Activated B cell treated with CpG ODN at 0.5 μM for 24 hours (primary cell): Measurements from ENCODE around the gene GTF3C6. TPM values are rescaled to one million over a fixed set of nuclear protein-coding genes. Genes with fewer than 3 reads are reported as not detected.

Experiments
- ATAC-seq: fragments of 200-7000 bp; cut with Tn5 transposase; one replicate; pipeline ENCODE4 v1.10.0; 2021; ENCODE audit warnings: low read depth, mild to moderate bottlenecking, moderate library complexity
- CTCF ChIA-PET: fragments of 350-600 bp; sonication (Branson Sonifier 250); formaldehyde crosslinking; loops from one replicate; lab custom pipeline; 2021; ENCODE audit warnings: antibody characterized with exemption; lab: Charles Lee
- POLR2A ChIA-PET: fragments of 350-600 bp; sonication (Branson Sonifier 250); formaldehyde crosslinking; loops from one replicate; lab custom pipeline; 2021; ENCODE audit warnings: antibody characterized with exemption; lab: Charles Lee
- DNase-seq: peaks from one replicate; pipeline ENCODE4 v3.0.0; 2022
- H3K27ac Mint-ChIP-seq: one replicate; pipeline ENCODE4 v1.8.0; 2020; ENCODE audit warnings: mixed read lengths
- H3K27me3 Mint-ChIP-seq: one replicate; pipeline ENCODE4 v1.8.0; 2021; ENCODE audit warnings: mixed read lengths
- H3K36me3 Mint-ChIP-seq: one replicate; pipeline ENCODE4 v1.8.0; 2021; ENCODE audit warnings: low read depth, mixed read lengths
- H3K4me1 Mint-ChIP-seq: one replicate; pipeline ENCODE4 v1.8.0; 2021; ENCODE audit warnings: mixed read lengths
- H3K4me3 Mint-ChIP-seq: one replicate; pipeline ENCODE4 v1.8.0; 2020; ENCODE audit warnings: mild to moderate bottlenecking, mixed read lengths
- H3K9me3 Mint-ChIP-seq: one replicate; pipeline ENCODE4 v1.8.0; 2020; ENCODE audit warnings: mixed read lengths
- intact Hi-C: fragments of 100-400 bp; cut with micrococcal nuclease; formaldehyde crosslinking; loops from one replicate; pipeline ENCODE4 v1.15.1; 2024
- total RNA-seq: library from RNA; stranded (reverse); gene quantifications from 2 replicates; pipeline ENCODE4 v1.2.3, GENCODE V29; 2022
- TF ChIP-seq, protein P1 (sequence below): fragments of 200-600 bp; IDR thresholded peaks from one replicate; pipeline ENCODE4 v1.8.0; 2022; ENCODE audit warnings: antibody characterized with exemption, mild to moderate bottlenecking

GTF3C6 gene
- total RNA-seq, 1 donor from 2014 or later: 76.7 TPM

DNA sequence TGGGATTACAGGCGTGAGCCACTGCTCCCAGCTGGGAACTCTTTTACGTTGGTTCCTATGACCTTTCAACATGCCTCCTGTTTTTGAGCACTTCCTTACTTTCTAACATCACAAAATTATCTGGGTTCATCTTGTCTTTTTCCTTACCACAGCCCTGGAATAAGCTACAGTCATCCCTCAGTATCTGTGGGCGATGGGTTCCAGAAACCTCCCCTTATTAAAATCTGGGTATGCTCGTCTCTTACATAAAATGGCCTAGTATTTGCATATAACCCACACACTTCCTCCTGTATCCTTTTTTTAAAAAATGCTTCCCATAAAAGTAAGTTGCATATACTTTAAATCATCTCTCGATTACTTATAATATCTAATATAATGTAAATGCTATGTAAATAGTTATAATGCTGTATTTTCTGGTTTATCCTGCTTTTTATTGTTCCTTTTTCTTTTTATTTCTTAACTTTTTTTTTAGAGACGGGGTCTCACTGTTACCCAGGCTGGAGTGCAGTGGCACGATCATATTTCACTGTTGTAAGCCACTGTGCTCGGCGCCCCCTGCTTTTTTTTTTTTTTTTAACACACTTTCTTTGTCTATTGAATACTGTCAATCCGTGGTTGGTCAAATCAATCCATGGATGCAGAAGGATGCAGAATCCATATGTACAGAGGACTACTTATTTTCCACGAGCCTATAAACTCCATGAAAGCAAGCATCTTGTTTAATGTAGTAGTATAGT lies 32.5 kb downstream of the GTF3C6 start:
- intact Hi-C loops: no loop called here
- Mint-ChIP-seq H3K9me3 (no peaks in the 10 kb centered on the region), H3K4me3 (no peak overlapping the region), H3K27me3 (no peaks in the 10 kb centered on the region), H3K27ac (no peak overlapping the region), H3K4me1 (peaks cover 8% of the 10 kb centered on the region), H3K36me3 (peaks cover 72% of the 10 kb centered on the region)
- no peak for ATAC-seq
- POLR2A ChIA-PET: interaction anchor here (0.5 to 0.6 kb wide), 2 partner anchors 12 to 79 kb away, joined by 4 read pairs; no protein-coding TSS in a partner anchor
- DNase-seq: no peak
- CTCF ChIA-PET: no interaction called here
- TF ChIP-seq, protein P1, sequence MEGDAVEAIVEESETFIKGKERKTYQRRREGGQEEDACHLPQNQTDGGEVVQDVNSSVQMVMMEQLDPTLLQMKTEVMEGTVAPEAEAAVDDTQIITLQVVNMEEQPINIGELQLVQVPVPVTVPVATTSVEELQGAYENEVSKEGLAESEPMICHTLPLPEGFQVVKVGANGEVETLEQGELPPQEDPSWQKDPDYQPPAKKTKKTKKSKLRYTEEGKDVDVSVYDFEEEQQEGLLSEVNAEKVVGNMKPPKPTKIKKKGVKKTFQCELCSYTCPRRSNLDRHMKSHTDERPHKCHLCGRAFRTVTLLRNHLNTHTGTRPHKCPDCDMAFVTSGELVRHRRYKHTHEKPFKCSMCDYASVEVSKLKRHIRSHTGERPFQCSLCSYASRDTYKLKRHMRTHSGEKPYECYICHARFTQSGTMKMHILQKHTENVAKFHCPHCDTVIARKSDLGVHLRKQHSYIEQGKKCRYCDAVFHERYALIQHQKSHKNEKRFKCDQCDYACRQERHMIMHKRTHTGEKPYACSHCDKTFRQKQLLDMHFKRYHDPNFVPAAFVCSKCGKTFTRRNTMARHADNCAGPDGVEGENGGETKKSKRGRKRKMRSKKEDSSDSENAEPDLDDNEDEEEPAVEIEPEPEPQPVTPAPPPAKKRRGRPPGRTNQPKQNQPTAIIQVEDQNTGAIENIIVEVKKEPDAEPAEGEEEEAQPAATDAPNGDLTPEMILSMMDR: no peak

DNA sequence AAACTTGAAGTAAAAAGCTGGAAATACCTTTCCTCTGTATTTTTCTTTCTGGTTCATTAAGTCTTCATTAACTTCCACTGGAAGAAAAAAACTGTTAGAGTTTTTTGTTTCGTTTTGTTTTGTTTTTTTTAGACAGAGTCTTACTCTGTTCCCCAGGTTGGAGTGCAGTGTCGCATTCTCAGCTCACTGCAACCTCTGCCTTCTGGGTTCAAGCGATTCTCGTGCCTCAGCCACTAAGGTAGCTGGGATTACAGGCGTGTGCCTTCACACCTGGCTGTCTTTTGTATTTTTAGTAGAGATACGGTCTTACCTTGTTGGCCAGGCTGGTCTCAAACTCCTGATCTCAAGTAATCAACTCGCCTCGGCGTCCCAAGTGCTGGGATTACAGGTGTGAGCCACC lies 38.2 kb downstream of the GTF3C6 start:
- no peak overlapping the region for H3K4me3 Mint-ChIP-seq
- no peaks in the 10 kb centered on the region for H3K27me3 Mint-ChIP-seq
- TF ChIP-seq, protein P1: no peak
- peaks cover 83% of the 10 kb centered on the region for H3K36me3 Mint-ChIP-seq
- no peak for ATAC-seq
- no peaks in the 10 kb centered on the region for H3K9me3 Mint-ChIP-seq
- CTCF ChIA-PET: no interaction called here
- POLR2A ChIA-PET: no interaction called here
- intact Hi-C loops: no loop called here
- no peak for DNase-seq
- no peak overlapping the region for H3K27ac Mint-ChIP-seq
- H3K4me1 Mint-ChIP-seq: no peaks in the 10 kb centered on the region

DNA sequence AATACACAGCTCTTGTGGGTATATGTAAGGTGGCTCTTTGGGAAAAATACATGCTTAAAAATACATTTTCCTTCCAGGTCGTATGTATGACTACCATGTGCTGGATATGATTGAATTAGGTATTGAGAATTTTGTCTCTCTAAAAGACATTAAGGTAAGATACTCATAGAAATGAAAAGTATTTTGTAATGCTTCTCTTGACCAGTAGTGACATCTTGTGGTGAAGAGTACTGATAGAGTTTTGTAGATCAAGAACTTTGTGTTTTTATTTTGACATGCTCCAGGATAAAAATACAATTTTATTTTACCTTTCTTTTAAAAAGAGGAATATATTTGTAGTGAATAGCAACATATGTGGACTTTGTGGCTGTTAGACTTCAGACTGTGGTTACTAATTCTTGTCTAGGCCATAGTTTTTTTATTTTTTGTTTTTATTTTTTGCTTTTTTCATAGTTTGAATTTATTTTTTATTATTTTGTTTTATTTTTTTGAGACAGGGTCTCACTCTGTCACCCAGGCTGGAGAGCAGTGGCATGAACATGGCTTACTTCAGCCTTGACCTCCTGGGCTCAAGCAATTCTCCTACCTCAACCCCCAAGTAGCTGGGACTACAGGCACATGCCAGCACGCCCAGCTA lies 41.2 kb downstream of the GTF3C6 start:
- Mint-ChIP-seq H3K36me3 (peaks cover 78% of the 10 kb centered on the region), H3K27ac (no peak overlapping the region), H3K9me3 (no peaks in the 10 kb centered on the region), H3K27me3 (no peaks in the 10 kb centered on the region), H3K4me1 (no peaks in the 10 kb centered on the region), H3K4me3 (no peak overlapping the region)
- CTCF ChIA-PET: interaction anchor here (1.0 to 2.3 kb wide), 4 partner anchors 58 to 474 kb away, joined by 3 to 12 read pairs (median 4); no protein-coding TSS in a partner anchor
- no peak for ATAC-seq
- no peak for DNase-seq
- TF ChIP-seq, protein P1: no peak
- POLR2A ChIA-PET: no interaction called here
- intact Hi-C loops: loop anchor here (1.0 kb wide), 2 partner anchors 317 to 471 kb away; no protein-coding TSS in a partner anchor

DNA sequence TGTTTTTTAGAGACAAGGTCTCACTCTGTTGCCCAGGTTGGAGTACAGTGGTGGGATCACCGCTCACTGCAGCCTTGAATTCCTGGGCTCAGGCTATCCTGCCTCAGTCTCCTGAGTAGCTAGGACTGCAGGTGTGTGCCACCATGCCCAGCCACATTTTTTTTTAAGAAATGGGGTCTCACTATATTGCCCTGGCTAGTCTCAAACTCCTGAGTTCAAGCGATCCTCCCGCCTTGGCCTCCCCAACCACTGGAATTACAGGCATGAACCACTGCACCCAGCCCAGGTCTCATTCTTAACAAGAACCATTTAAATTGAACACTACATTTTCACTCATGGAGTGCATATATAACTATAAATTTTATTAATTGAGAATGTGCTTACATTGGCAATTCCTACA lies 43.8 kb downstream of the GTF3C6 start:
- POLR2A ChIA-PET: no interaction called here
- CTCF ChIA-PET: no interaction called here
- H3K4me1 Mint-ChIP-seq: no peaks in the 10 kb centered on the region
- TF ChIP-seq, protein P1: no peak
- no peak overlapping the region for H3K4me3 Mint-ChIP-seq
- intact Hi-C loops: no loop called here
- no peaks in the 10 kb centered on the region for H3K27me3 Mint-ChIP-seq
- H3K36me3 Mint-ChIP-seq: peaks cover 71% of the 10 kb centered on the region
- H3K27ac Mint-ChIP-seq: no peak overlapping the region
- H3K9me3 Mint-ChIP-seq: no peaks in the 10 kb centered on the region
- DNase-seq: no peak
- ATAC-seq: no peak
